ENCODE measurements around the gene XYLT2.

GRCh38 chr17:50394711-50395110, 48.8 kb downstream of the XYLT2 start:
- no peak for TF ChIP-seq MYC (IDR thresholded peaks at IDR 0.05; ENCODE audit: borderline replicate concordance, low read length)
- no peak for TF ChIP-seq SMC3 (IDR thresholded peaks at IDR 0.05)
- TF ChIP-seq CTCF (IDR thresholded peaks at IDR 0.05) = no peak
- TF ChIP-seq PBX3 (IDR thresholded peaks at IDR 0.05) = no peak
- no peak for TF ChIP-seq MAFK (IDR thresholded peaks at IDR 0.05; ENCODE audit: partially characterized antibody)
- TF ChIP-seq POLR2A (IDR thresholded peaks at IDR 0.05; ENCODE audit: low read length) = no peak
- TF ChIP-seq, protein P1, sequence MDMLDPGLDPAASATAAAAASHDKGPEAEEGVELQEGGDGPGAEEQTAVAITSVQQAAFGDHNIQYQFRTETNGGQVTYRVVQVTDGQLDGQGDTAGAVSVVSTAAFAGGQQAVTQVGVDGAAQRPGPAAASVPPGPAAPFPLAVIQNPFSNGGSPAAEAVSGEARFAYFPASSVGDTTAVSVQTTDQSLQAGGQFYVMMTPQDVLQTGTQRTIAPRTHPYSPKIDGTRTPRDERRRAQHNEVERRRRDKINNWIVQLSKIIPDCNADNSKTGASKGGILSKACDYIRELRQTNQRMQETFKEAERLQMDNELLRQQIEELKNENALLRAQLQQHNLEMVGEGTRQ (IDR thresholded peaks at IDR 0.05) = no peak
- no peak for TF ChIP-seq CHD2 (IDR thresholded peaks at IDR 0.05; ENCODE audit: low read length, partially characterized antibody)
- no peak for TF ChIP-seq NFE2L2 (conservative IDR thresholded peaks at IDR 0.05; ENCODE audit: low read length)
